GM18508 (cell line): ENCODE results near the gene LAIR1.
"Not testable (repeated sequence)": the region's sequence is repeated elsewhere in the genome, so short reads cannot be mapped to it uniquely, and the experiment has no call there.

ENCODE experiments used
- ATAC-seq: cut with Tn5 transposase; IDR thresholded peaks from one replicate; pipeline ENCODE4 v1.9.1; 2021; ENCODE audit warnings: moderate number of reproducible peaks; ENCODE audit not compliant: insufficient read depth, unreplicated experiment

Gene LAIR1

DNA sequence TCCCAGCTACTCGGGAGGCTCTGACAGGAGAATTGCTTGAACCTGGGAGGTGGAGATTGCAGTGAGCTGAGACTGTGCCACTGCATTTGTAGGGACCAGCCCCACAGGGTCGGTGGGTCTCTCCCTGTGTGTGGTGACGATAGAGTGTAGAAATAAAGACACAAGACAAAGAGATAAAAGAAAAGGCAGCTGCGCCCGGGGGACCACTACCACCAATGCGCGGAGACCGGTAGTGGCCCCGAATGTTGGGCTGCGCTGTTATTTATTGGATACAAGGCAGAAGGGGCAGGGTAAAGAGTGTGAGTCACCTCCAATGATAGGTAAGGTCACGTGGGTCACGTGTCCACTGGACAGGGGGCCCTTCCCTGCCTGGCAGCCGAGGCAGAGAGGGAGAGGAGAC, 42.4 kb downstream of the LAIR1 start:
- not testable (repeated sequence) for ATAC-seq

DNA sequence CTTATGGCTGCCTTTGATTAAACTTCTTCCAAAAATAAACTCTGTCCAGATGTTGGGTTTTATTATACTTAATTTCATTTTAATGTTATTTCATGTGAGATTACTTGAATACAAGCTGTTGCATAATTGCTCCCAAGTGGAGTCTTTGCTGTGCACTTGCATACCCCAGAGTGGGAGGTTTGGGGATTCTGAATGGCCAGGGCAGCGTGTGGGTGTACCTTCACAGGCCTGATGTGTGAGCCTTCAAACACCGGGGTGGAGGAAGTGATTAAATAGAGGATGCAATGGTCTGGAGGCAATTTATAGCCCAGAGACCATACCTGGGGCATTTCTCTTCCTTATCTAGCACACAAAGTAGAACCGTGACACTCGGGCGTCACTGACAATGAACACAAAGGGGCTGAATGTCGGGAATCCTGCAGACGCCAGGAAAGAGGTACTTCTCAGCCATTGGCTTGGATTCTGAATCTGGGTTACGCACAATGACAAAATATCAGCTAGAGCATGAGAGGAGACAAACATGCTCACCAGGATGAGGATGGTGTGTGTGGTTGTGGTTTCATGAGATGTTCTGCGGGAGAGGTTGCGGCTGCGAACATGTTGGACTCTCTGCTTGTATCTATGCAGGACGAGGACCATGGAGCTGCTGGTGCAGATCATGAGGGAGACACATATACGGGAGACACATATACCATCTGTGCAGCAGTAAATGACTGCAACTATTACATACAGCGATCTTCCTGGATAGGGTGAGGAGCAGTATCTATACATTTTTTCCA, 44.6 kb downstream of the LAIR1 start:
- no peak for ATAC-seq

DNA sequence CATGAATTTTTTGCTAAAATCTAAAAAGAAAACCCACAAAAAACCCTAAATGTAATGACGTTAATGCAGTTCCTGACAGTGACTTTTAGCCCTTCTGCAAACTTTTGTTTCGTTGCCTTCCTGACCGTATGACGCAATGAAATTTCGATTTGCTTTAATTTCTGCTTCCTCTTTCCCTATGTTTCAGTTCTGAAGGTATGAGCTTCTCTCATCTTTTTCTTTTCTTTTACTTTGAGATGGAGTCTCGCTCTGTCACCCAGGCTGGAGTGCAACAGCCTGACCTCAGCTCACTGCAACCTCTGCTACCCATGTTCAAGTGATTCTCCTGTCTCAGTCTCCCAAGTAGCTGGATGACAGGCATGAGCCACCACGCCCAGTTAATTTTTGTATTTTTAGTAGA, 45.7 kb downstream of the LAIR1 start:
- no peak for ATAC-seq

DNA sequence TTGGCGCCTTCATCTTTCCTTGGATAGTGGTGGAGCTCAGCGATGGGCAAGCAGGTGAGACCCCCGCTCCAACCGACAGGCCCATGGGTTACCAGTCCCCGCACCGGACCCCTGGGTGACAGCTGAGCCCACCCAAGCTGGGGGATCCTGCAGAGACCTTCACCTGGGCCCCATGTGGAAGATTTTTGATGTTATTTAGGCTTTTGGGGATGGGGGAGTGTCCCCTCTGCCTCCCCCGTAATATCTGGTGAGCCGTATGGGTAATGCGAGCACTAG, 46.8 kb downstream of the LAIR1 start:
- no peak for ATAC-seq

DNA sequence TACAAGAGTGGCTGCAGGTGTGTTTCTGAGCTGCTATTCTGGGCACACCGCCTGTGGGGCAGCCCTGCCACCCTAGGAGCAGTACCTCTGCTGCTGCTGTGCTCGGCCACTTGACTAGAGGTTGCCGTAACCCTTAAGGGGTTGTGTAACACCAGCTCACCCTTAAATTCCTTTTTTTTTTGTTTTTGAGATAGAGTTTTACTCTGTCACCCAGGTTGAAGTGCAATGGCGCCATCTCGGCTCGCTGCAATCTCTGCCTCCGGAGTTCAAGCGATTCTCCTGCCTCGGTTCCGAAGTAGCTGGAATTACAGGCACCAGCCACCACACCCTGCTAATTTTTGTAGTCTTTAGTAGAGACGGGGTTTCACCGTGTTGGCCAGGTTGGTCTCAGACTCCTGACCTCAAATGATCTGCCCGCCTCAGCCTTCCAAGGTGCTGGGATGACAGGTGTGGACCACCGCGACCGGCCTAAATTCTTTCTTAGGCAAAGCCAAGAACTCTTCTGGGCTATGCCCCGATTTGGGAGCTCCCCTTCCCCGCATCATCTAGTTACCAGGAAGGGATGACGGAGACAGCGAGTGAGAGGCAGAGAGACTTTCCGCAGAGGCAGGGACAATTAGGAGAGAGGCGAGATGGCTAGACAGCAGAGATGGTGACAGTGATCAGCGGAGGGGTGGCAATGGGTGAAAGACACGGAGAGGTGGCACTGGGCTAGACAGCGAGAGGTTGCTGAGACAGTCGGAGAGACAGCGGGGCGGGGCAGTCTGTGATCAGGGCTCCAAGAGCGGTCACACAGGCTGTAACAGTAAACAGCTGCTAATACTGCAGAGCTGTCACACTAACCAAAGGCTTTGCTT, 47.4 kb downstream of the LAIR1 start:
- ATAC-seq: no peak

DNA sequence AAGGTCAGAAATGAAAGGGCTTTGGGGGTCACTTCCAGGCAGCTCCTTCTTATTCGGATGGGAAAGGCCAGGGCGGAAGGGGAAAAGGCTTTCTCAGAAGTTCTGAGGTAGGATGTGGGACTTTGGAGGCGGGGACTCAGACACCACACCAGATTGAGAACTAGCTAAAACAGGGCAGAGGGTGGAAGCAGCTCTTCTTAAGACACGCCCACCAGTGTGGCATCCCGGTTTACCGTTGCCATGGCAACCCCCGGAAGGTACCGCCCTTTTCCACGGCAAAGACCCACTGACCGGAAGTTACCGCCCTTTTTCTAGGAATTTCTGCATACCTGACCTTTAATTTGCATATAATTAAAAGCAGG, 48.0 kb downstream of the LAIR1 start:
- no peak for ATAC-seq

DNA sequence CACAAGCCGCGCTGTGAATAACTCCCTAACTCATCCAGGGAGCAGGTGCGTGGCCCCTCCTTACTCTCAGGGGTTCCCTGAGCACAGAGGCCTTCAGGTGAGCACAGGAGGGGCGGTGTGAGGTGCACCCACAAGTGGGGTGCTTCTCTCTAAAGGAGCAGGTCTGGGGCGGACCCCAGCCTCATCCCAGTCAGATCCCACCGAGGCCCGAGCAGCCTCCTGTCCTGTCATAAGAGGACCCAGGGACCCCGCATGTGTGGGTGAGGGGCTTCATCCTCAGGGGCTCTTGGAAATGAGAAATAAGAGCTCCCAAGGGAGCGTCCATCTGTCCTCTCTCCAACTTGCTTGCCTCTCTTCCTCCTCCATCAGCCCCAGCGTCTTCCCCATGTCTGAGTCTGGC, 48.8 kb downstream of the LAIR1 start:
- no peak for ATAC-seq

DNA sequence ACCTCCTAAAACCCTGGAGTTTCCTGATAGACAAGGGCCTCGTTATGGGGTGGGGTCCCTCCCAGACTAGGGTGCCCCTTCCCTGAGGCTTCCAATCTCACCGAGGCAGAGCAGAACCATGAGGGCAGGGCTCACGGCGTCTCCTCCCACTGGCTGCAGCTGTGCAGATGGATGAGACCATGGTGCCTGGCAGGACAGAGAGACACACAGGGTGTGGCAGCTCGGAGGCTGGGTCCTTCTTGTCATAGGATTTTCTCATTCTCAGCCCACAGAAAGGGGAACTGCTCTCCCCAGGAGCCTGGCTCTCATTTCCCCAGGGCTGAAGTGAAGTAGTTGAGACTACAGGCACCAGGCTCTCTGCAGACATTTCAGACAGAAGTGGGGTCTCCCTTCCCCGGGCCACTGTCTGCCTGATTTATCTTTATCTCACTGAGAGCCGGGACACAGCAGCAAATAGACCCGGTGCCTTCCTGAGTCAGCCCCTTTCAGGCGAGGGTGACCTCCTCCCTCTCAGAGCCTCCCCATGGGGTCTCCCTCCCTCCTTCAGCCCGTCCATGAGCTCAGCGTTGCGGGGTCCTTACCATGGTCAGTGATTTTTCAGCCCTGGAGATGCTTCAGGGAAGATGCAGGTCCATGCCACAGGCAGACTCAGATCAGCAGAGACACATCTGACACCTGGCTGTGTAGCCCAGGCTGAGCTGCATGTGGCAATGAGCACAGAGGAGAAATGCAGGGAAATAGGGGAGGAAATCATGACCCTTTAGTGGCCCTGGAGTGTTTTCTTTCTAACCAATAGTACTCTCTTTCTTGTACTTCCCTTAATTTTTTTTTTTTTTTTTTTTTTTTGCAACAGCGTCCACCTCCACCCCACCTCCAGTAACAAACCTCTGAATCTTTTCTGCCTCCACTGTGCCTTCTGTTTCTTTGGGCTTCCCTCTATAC, 52.0 kb downstream of the LAIR1 start, which contains the start of gene LILRA5:
TSS of gene LILRA5 (minus strand) at position 731 of the 942 bp plus-strand sequence. CDS start at position 584, 147 bp downstream.
- no peak for ATAC-seq

DNA sequence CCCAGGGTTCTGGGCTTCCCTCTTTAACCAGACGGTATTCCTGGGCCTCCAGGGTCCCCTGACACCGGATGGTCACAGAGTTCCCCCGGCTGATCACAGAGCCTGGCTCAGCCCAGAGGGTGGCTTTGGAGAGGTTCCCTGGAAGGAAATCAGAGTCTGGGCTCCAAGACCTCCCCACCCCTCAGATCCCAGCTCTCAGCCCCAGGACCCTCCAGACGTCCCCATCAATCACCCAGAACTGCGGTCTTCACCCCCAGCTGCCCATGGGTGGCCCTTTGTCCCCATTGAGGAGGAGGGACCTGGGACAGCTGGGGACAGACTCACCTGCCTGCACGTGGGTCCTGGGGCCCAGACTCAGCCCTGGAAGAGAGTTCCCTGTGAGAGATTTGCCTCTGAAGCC, 52.7 kb downstream of the LAIR1 start:
- ATAC-seq: no peak

DNA sequence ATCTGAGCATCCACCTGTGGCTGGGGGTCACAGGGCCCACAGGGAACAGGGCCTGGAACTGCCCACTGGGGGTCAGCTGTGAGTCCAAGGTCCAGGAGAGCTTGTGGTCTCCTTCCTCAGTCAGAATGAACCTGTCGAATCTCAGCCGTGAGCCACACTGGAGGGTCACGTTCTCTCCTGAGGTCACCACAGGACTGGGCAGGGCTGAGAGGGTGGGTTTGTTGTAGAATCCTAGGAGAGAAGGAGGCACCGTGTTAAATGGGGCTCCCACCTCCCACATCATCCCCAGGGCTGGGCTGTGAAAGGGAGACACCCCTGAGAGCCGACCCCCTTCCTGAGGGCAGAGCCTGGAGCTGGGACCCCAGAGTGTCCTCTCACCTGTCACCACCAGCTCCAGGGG, 53.2 kb downstream of the LAIR1 start:
- no peak for ATAC-seq

DNA sequence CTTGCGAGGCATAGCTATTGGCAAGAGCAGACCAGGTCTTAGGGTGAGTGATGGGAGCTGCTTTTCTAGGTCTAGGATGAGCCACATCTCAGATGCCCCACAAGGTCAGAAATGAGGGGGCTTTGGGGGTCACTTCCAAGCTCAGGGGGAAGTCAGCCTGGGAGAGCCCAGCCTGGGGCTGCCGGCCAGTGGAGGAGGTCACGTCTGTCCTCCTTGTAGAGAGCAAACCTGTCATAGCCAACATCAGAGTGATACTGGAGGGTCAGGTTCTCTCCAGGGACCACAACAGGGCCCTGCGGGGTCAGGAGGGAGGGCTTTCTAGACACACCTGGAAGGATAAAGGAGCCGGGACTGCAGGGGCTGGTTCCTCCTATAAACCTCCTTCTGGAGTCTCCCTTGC, 54.2 kb downstream of the LAIR1 start:
- no peak for ATAC-seq

DNA sequence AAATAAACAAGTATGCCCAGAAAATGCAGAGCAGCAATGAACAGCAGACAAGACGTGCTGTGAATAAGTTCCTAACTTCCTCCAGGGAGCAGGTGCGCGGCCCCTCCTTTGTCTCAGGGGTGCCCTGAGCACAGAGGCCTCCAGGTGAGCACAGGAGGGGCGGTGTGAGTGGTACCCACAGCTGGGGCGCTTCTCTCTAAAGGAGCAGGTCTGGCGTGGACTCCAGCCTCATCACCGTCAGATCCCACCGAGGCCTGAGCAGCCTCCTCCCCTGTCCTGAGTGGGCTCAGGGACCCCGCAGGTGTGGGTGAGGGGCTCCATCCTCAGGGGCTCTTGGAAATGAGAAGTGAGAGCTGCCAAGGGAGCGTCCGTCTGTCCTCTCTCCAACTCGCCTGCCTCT, 54.9 kb downstream of the LAIR1 start:
- no peak for ATAC-seq

DNA sequence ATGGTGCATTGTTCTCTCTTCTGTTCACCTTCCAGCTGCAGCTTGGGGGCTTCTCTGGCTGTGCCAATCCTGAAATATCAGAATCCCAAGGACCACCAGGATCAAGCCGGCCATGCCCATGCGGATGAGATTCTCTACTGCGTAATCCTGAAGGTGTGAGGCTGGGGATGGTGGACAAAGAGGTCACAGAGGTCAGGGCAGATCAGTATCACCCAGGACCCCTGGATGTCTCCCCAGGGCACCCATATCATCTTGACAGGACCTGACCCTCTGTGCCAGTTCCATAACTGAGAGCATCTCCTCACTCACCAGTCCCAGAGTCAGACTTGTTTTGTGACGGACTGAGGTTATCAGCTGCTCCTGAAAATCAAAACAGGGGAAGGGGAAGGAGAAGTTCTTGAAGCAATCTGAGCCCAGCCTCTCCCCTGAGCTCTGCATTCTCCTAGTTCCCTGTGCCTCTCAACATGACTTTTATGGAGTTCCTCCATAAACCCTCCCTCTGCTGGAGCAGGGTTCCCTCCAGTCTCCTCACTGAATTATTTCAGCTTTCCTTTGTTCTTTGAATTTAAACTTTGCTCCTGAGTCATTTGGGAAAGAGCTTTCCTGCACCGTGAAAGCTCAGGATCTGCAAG, 57.2 kb downstream of the LAIR1 start:
- no peak for ATAC-seq

DNA sequence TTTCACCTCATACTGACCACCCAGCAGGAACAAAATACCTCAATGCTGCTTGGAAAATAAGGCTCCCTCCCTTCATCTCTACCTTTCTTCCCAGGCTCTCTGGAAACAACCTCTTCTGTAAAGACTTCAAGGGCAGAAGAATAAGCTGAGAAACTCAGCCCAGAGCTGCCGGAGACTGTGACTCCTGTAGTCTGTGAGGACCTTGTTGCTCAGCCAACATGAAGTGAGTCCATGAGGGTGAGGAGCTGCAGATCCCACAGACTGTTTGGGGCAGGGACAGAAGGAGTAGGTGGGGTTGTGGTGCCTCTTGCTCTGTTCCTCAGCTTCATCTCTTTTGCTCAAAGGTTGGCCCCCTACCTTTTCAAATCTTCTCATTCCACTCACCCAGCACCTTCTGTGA, 59.6 kb downstream of the LAIR1 start:
- no peak for ATAC-seq

DNA sequence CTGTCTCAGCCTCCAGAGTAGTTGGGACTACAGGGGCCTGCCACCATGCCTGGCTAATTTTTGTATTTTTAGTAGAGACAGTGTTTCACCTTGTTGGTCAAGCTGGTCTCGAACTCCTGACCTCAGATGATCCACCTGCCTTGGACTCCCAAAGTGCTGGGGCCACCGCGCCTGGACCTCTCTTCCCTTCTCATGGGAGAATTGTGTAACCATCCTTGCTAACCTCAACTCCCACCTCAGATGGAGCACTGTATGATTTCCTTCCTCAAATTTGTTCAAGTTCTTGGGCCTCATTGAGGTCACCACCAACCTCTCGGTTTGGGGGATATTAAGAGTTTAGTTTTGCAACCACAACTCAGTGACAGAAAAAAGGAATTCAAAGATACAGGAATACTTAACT, 62.5 kb downstream of the LAIR1 start:
- ATAC-seq: no peak
